SJSA1 (cell line): Measurements from ENCODE around the gene WWOX. TPM values are rescaled to one million over a fixed set of nuclear protein-coding genes. Genes with fewer than 3 reads are reported as not detected.

Experiments
- DNase-seq, 2 experiments: peaks; one replicate each; pipeline ENCODE4 v3.0.0-alpha.2; 2015 to 2020; ENCODE audit warnings: low spot score in 2 of 2, low read depth in 1 of 2
- H3K27ac ChIP-seq: fragments of 250-450 bp; sonication (Bioruptor Pico); 2 replicates; pipeline ENCODE4 v1.5.1; 2020; ENCODE audit warnings: mild to moderate bottlenecking, moderate library complexity
- H3K27me3 ChIP-seq: fragments of 250-450 bp; sonication (Bioruptor Pico); replicated peaks from 2 replicates; pipeline ENCODE4 v1.5.1; 2020; ENCODE audit warnings: mild to moderate bottlenecking, moderate library complexity
- H3K36me3 ChIP-seq: fragments of 250-450 bp; sonication (Bioruptor Pico); 2 replicates; pipeline ENCODE4 v1.5.1; 2020; ENCODE audit warnings: mild to moderate bottlenecking
- H3K4me1 ChIP-seq: fragments of 250-450 bp; sonication (Bioruptor Pico); replicated peaks from 2 replicates; pipeline ENCODE4 v1.6.1; 2021; ENCODE audit warnings: mild to moderate bottlenecking
- H3K4me3 ChIP-seq: fragments of 250-450 bp; sonication (Bioruptor Pico); 2 replicates; pipeline ENCODE4 v1.5.1; 2020; ENCODE audit warnings: mild to moderate bottlenecking
- H3K9me3 ChIP-seq: fragments of 250-450 bp; sonication (Bioruptor Pico); replicated peaks from 2 replicates; pipeline ENCODE4 v1.5.1; 2020; ENCODE audit warnings: mild to moderate bottlenecking
- total RNA-seq: library from RNA; depleted of rRNA; stranded (reverse); fragments of >200 nt; shearing (Covaris generic); gene quantifications from 2 replicates; pipeline ENCODE4 v1.2.3, GENCODE V29; 2014

The WWOX gene
- total RNA-seq, 1 experiment from 2014 or later: 13.4 TPM

DNA sequence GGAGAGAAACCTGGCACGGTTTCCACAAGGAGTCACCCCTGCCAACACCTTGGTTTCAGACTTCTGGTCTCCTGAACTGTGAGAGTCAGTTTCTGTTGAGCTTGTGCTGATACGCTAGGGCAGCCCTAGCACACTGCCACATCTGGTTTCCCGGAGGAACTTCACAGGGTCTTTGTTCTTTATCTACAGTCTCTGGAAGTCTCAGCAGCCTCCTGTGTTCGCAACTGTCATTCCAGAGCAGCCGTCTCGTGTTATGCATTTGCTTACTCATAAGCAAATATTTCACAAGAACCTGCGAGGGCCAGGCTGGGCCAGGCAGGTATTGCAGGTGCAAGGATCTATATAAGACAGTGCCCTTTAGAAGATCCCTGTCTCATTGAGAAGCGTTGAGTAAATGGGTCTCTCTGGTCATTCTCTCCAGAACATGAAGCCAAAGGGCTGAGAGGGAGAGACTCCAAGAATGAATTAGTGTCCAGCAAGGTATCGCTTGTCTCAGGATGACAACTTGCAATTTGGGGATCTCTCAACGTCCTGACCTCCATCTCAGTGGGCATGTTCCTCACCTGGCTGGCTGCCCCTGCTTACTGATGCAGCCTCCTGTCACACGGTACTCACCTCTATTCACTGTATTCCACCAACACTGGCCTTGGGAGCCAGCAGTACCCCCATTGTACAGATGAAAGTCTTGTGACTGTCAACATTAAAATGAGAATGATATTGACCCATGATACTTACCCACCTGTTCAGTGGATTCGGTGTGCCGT, 141.2 kb downstream of the WWOX start:
- H3K27ac ChIP-seq: peak overlapping the region; percentile 93
- no peaks in the 10 kb centered on the region for H3K9me3 ChIP-seq
- DNase-seq: peak in 1 of 2 experiments; percentile 46
- no peaks in the 10 kb centered on the region for H3K36me3 ChIP-seq
- H3K4me3 ChIP-seq: no peak overlapping the region
- H3K4me1 ChIP-seq: peaks cover 52% of the 10 kb centered on the region
- H3K27me3 ChIP-seq: no peaks in the 10 kb centered on the region

DNA sequence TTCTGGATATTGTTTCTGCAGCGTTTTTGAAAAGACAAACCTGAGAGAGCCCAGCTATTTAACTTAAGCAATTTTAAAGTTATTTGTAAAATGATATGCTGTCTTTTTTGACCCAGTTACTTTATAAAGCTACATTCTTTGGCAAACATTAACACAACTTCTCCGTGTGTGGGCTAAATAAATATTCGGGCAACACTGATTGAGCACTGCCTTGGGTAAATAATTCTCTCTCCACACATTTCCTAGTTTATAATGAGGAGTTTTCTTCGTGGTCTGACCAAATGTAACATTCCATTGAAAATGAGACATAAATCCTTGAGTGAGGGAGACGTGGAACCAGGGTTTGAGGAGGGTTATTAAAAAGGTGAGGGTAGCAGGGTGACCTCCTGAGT, 142.8 kb downstream of the WWOX start:
- DNase-seq: peak; percentile 53 to 94
- no peaks in the 10 kb centered on the region for H3K27me3 ChIP-seq
- H3K4me1 ChIP-seq: peaks cover 54% of the 10 kb centered on the region
- peak overlapping the region; percentile 93 for H3K27ac ChIP-seq
- H3K9me3 ChIP-seq: no peaks in the 10 kb centered on the region
- H3K4me3 ChIP-seq: no peak overlapping the region
- no peaks in the 10 kb centered on the region for H3K36me3 ChIP-seq

DNA sequence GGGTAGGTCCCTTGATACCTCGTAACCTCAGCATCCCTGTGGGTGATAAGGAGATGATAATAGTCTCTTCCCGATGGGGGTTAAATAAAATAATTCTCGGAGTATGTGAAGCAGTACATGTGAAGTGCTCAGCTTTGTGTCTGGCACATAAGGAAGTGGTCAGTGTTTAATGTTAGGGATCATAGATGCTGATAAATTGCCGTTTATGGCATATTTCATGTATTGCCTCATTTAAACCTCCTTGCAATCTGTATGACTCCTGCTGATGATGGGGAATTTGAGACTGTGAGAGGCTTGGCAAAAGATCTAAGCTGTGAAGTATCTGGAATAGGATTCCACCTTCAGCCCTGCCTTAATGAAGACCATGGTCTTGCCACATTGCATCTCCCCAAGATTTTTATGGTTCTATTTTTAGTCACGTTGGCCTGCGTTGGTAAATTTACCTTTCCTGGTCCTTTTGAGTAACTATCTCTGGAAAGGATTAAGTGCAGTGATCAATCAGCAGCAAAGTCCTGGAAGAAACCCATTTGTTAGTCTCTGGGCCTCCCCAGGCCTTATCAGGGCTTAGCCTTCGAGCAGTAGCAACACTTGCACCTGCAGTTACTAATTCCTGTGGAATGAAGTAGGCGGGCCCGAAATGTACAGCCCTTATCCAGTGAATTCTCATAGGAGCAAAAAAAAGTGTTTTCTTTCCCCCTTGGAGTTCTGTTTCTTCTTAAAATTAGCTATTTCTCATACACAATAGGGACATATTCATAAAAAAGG, 144.9 kb downstream of the WWOX start:
- peaks cover 40% of the 10 kb centered on the region for H3K4me1 ChIP-seq
- no peak overlapping the region for H3K4me3 ChIP-seq
- no peak overlapping the region for H3K27ac ChIP-seq
- H3K36me3 ChIP-seq: no peaks in the 10 kb centered on the region
- H3K27me3 ChIP-seq: no peaks in the 10 kb centered on the region
- H3K9me3 ChIP-seq: no peaks in the 10 kb centered on the region
- DNase-seq: no peak

DNA sequence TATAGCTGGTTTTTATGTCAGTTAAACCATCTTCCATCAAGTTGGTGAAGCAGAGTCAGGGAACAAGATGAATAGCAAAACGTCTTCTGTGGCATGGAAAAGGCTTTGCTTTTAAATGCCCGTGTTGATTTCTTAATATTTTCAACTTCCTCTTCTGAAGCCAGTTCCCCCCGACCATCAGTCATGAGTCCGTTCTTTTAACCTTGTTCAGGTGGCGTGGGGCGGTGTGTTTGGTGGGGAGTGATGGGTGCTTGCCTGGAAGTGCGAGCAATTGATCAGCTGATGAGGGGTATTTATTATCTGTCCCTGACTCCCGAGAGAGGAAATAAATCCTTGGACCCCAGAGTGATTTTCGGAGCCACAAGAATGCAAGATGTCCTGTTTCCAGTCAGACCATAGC, 147.1 kb downstream of the WWOX start:
- Histone ChIP-seq H3K36me3 (no peaks in the 10 kb centered on the region), H3K27me3 (no peaks in the 10 kb centered on the region), H3K27ac (no peak overlapping the region), H3K9me3 (no peaks in the 10 kb centered on the region), H3K4me1 (peaks cover 22% of the 10 kb centered on the region), H3K4me3 (no peak overlapping the region)
- no peak for DNase-seq

DNA sequence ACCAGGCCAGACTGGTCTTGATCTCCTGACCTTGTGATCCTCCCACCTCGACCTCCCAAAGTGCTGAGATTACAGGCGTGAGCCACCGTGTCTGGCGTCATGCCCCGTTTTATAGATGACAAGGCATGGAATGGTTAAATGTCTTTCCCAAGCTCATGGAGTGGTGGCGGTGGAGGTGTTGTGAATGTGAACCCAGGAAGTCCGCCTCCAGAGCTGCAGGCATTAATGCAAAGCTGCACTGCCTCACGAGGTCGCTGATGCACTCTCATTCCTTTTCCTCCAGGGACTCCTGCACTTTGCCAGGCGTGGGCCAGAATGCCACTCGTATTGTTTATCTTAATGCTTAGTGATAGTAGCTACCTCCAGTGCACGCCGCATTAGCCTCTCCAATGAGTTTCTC, 149.6 kb downstream of the WWOX start:
- Histone ChIP-seq H3K9me3 (no peaks in the 10 kb centered on the region), H3K36me3 (no peaks in the 10 kb centered on the region), H3K4me3 (no peak overlapping the region), H3K4me1 (peaks cover 19% of the 10 kb centered on the region), H3K27ac (no peak overlapping the region), H3K27me3 (no peaks in the 10 kb centered on the region)
- DNase-seq: no peak

DNA sequence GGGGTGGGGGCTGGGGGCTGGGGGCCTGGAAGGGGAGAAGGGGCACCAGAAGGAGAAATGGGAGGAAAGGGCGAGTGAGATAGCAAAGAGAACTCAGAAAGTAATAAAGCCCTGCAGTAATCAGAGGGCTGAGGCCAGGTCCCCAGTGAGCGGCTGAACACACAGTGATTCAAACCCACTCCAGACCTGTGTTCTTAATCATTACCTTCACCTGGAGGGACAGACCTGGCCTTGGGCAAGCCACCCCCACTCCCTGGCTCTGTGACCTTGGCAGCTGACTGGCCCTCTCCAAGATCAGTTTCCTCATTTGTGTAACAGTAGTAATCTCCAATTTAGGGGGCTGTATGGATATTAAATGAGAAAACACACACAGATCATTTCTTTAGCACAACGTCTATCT, 150.4 kb downstream of the WWOX start:
- H3K27me3 ChIP-seq: no peaks in the 10 kb centered on the region
- H3K9me3 ChIP-seq: no peaks in the 10 kb centered on the region
- no peak overlapping the region for H3K27ac ChIP-seq
- peaks cover 18% of the 10 kb centered on the region for H3K4me1 ChIP-seq
- no peak overlapping the region for H3K4me3 ChIP-seq
- no peak for DNase-seq
- H3K36me3 ChIP-seq: no peaks in the 10 kb centered on the region

DNA sequence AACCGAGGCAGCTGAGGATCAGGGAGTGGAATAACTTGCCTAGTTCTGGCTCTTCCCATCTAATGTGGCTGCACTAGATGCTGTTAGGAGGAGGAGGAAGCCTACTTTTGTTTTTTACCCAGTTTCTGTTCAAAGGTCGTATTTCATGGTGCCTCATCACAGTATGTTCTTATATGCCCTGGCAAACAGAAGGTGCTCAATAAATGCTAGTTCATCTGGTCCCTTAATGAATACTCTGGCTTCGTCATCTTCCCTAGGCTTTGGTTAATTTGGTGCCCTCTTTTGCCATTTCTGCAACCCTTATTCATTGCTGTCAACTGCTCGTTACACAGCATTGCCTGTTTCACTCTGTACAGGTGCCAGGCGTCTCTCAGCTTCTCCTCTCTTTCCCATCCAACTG, 151.7 kb downstream of the WWOX start:
- H3K36me3 ChIP-seq: no peaks in the 10 kb centered on the region
- no peak for DNase-seq
- H3K27me3 ChIP-seq: no peaks in the 10 kb centered on the region
- H3K27ac ChIP-seq: no peak overlapping the region
- no peak overlapping the region for H3K4me3 ChIP-seq
- H3K4me1 ChIP-seq: peaks cover 31% of the 10 kb centered on the region
- no peaks in the 10 kb centered on the region for H3K9me3 ChIP-seq

DNA sequence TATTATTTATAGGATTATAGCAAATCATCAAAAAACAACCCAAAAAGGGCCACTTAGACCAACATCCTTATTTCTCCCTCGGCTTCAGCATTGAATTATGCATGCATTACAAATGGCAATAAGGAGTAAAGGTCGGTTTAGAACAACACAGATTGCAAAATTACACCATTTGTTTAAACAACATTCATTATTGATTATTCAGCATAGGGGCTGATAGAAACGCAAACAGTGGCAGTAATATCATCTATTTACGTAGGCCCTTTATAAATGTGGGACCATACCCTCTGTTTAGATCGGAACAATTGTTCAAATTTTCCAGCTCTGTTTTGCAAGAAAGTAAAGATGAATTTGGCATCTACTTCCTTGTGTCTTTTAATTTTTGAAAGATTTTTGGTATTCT, 153.3 kb downstream of the WWOX start:
- no peaks in the 10 kb centered on the region for H3K27me3 ChIP-seq
- H3K4me1 ChIP-seq: peaks cover 44% of the 10 kb centered on the region
- H3K36me3 ChIP-seq: no peaks in the 10 kb centered on the region
- DNase-seq: no peak
- H3K4me3 ChIP-seq: no peak overlapping the region
- H3K9me3 ChIP-seq: no peaks in the 10 kb centered on the region
- H3K27ac ChIP-seq: no peak overlapping the region

DNA sequence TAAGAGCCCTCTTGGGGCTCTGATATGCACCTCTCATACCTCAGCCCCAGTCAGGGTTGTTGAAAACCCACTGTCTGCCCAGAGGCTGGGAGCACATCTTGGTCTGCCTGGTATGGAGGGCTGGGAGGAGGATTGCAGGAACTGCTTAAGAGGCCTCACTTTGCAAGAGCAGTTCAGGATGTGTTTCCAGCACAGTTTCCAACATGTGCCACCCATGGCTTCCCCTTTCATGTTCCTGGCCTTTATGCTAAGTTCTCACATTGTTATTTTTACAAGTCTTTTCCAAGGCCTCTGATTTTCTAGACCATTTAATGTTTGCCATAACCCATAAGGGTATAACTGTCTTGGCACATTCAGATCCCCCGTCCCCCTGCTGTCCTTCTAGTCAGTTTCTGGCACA, 155.4 kb downstream of the WWOX start:
- DNase-seq: no peak

DNA sequence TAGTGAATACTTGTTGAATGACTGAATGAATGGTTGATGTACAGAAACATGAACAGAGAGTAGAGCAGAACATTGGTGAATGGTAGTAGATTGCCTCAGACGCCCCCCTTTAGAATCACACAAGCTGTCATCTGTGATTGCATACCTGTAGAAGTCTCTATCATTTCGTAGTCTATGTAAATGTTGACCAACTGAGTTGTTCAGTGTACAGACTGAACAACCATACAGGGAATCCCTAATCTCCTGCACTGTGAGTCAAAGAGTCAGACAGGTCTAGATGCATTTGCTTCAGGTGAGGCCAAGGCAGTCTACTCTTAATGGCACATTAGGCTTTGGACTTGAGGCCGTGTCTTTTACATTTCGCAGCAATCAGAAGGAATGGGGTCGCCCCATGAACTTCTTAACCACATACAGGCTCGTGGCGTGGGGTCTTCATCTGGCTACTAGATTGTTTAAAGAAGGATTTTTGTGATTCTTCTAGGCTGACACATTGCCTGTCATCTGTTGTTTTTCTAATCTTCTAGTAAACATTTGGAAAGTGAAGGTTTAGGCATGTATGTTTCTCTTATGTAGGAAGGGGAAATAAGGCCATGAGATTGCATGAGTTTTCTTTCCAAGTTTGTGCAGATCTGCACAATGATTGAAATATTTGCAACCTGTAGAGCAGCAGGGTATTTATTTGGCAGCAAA, 157.4 kb downstream of the WWOX start:
- no peaks in the 10 kb centered on the region for H3K9me3 ChIP-seq
- H3K36me3 ChIP-seq: no peaks in the 10 kb centered on the region
- DNase-seq: peak; percentile 87 to 97

More for the DNA sequence above, 155.4 kb downstream of the WWOX start:
- no peaks in the 10 kb centered on the region for H3K9me3 ChIP-seq
- no peaks in the 10 kb centered on the region for H3K36me3 ChIP-seq
- no peaks in the 10 kb centered on the region for H3K27me3 ChIP-seq
- peak overlapping the region; percentile 94; the same call in 1 of the 2 replicates for H3K27ac ChIP-seq
- H3K4me3 ChIP-seq: no peak overlapping the region
- H3K4me1 ChIP-seq: peaks cover 62% of the 10 kb centered on the region

DNA sequence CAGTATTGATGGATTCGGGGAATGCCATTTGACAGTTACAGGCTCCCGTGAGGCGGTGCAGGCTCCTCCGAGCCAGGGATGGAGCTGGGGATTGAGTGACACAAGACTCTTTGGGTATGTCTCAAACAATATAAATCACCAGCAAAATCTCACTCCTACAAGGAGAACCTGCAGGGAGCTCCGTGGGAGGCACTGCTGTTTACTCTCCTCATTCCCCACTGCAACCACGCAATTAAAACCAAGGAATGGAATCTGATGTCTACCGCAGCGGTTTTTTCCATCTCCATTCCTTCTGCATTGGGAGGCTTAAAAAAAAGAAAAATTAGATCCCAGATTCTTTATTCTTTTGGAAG, 157.9 kb downstream of the WWOX start:
- H3K4me1 ChIP-seq: peaks cover 60% of the 10 kb centered on the region
- H3K9me3 ChIP-seq: no peaks in the 10 kb centered on the region
- peak overlapping the region; percentile 94 for H3K27ac ChIP-seq
- H3K4me3 ChIP-seq: no peak overlapping the region
- H3K36me3 ChIP-seq: no peaks in the 10 kb centered on the region
- no peaks in the 10 kb centered on the region for H3K27me3 ChIP-seq
- DNase-seq: peak; percentile 86 to 97

More for the DNA sequence above, 157.4 kb downstream of the WWOX start:
- Histone ChIP-seq H3K27me3 (no peaks in the 10 kb centered on the region), H3K27ac (peak overlapping the region; percentile 94), H3K4me3 (no peak overlapping the region), H3K4me1 (peaks cover 62% of the 10 kb centered on the region)

DNA sequence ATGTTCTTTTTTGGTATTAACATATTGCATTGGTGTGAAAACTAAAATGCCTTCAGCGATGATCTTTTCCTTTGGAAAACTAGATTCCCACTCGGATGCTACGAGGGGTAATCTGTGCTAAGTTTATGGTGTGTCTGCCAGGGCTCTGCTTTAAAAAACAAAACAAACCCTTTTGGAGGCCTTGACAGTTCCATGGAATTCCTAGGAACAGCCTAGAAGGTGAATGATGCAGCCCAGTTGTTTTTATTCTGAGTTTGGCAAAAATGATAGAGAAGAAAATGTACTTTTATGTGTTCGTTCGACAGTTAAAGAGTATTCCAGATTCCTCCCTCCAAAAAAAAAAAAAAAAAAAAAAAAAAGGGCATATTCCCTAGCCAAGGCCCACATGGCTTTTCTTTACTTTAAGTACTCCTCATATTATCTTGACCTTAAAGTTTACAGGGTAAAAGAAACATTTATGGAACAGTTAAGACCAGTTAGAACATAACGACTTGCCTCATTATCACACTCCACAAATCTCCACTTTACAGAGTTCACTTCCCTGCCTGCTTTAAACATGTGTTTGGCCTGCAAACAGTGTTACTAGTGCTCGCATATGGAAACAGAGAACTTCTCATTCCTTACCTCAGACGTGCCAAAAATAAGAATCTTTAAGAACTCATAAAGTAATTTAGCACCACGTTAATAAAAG, 159.1 kb downstream of the WWOX start:
- Histone ChIP-seq H3K4me3 (no peak overlapping the region), H3K27ac (peak overlapping the region; percentile 94), H3K9me3 (no peaks in the 10 kb centered on the region), H3K27me3 (no peaks in the 10 kb centered on the region), H3K36me3 (no peaks in the 10 kb centered on the region), H3K4me1 (peaks cover 52% of the 10 kb centered on the region)
- DNase-seq: peak in 1 of 2 experiments; percentile 42

DNA sequence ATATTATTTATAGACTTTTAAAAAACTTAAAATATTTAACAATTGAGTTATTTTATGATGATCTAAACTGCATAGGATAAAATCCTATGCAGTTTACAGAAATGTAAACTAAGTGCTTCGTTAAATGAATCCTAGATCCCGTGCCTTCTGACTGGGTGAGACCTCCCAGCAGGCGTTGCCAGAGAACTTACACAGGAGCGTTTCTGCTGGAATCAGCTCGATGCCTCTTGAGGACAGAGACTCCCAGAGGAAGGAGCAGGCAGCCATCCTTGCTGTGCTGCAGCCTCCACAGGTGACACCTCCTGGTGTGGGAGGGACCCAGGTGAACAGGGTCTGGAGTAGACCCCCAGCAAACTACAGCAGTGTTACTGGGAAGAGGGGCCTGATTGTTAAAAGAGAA, 160.4 kb downstream of the WWOX start:
- no peak overlapping the region for H3K4me3 ChIP-seq
- no peak overlapping the region for H3K27ac ChIP-seq
- H3K9me3 ChIP-seq: no peaks in the 10 kb centered on the region
- no peaks in the 10 kb centered on the region for H3K27me3 ChIP-seq
- DNase-seq: no peak
- peaks cover 46% of the 10 kb centered on the region for H3K4me1 ChIP-seq
- no peaks in the 10 kb centered on the region for H3K36me3 ChIP-seq
